ENCODE measurements around the gene IL6ST.
"Not testable (repeated sequence)": the region's sequence is repeated elsewhere in the genome, so short reads cannot be mapped to it uniquely, and the experiment has no call there.

IL6ST gene

DNA sequence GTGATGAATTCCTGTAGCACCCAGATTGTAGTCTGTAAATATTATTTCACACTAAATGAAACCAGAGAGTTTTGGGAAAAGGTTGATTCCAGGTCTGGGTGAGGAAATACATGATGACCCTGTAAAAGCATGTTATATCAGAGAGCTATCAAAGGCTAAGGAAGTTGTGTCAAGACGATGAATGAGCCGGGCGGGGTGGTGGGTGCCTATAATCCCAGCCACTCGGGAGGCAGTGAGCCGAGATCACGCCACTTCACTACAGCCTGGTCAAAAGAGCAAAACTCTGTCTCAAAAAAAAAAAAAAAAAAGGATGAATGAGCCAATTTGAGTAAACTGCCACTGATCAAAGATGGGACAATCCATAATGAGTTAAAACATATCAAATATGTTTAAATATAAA is 29.2 kb downstream of the IL6ST start:
- no peak for DNase-seq

DNA sequence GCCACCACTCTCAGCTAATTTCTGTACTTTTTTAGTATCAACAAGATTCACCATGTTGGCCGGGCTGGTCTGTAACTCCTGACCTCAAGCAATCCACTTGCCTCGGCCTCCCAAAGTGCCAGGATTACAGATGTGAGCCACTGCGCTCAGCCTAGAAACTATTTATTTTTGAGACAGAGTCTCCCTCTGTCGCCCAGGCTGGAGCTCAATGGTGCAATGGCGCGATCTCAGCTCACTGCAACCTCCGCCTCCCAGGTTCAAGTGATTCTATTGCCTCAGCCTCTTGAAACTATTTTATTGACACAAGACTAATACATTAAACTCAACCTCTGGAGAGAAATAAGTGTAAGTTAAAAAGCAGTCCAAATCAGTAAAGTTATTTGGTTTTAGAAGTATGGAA is 34.0 kb downstream of the IL6ST start:
- no peak for DNase-seq

DNA sequence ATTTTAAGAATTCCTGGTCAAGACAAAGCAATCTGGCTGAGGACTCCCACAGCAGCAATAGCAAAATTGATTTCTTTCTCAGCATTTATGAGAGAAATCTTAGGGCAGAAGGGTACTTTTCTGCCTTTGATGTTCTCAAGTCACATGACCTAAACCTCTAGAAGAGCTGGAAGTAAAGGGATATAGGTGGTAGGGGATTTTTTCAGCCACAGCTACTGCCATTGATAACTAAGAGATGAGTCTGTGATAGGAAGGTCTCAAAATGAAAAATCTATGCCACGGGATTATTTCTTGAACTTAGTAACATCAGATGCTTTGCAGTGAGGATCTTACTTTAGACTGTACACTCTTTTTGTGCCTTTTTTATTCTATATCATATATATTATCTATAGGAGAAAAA is 35.6 kb downstream of the IL6ST start:
- no peak for DNase-seq

DNA sequence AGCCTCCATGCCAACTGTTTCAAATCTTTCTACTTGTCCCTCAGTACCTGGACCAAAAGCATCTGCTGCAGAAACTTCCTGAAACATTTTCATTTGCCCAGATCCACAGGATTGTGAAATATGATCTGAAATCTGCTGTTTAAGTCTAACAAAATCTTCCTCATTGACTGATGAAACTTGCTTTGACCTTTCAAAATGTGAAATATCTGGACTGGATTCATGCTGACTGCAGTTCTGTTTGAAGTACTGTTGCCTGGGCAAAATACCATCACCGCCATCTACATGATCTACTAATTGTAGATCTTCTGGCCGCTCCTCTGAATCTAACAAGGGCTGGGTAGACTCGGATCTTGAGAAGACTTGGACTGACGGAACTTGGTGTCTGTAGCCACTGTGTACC is 53.6 kb downstream of the IL6ST start:
- DNase-seq, result not testable (repeated sequence)

DNA sequence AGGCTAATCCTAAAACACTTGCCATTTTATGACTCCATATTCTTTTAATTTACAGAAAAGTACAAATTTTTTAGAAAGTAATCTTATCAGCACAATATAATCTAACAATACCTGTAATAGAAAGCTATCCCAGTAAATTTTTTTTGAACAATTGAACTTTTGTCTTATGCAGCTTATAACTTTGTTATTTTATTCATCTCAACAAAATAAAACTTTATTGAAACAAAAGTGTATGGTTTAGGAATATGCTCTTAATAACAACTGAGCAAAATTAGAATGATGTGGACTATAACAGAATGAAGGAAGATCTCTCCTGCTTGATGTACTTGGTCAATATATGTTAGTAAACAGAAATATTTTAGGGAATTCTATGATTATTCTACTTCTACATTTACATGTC is 57.2 kb downstream of the IL6ST start:
- DNase-seq, result not testable (repeated sequence)

DNA sequence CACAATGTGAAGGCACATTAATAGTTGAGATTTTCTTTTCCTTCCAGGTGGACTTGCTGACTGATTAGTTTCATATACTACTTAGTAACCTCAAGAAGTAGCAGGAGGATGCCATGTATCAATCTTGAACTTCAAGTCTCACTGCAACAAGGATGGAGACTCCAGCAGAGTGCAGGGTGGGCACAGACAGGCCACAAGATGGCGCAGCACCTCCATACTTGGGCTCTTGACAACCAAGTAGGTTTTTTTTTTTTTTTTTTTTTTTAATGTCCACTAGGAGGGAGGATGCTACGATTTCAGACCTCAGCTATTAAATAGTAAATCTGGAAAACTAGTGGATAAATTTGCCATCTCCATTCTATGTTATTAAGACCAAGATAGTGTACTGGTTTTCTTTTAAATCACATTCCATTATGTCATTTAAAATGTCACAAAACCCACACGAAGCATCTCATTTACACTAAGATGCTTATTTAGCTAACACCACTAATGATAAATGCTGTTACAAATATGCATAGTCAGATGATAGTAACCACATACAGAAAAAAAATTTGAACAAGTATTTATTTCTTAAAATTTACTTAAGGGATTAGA is 58.6 kb downstream of the IL6ST start:
- DNase-seq, result peak; percentile 86 to 90 (median 88)

DNA sequence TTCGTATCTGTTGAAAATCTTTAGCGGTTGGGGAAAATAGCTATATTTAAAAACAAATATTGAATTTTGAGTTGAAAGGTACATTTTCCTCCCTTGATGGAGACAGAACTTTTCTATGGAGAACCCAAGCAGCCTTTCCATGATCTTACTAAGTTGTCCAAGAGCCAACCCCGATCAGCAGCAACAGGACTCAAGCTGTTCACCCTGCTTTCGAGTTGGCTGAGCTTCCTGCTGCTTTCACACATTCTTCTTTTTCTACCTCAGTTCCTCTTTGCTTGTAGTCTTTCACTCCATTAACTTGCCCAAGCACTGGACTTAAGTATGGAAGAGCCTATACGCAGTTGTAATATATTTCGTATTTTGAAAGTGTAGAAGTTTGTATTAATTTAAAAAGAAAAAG is 59.4 kb downstream of the IL6ST start:
- DNase-seq, result no peak

DNA sequence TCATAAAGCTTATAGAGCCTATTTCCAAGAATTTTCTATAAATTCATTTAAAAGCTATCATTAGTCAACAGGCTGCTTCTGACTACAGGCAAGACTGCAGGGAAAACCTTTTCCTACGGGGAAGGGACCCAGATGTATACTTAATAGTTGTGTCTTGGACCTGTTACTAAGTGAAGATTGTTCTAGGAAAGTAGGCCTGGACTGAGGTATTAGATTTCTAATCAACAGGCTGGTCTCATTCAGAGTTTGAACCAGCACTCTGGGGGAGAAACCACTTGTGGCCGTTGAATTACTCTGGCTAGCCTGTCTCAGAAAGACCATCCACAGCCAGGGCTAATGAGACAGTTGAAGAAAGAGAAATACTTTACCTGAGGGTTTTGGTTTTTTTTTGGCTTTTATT is 60.0 kb downstream of the IL6ST start:
- no peak for DNase-seq

DNA sequence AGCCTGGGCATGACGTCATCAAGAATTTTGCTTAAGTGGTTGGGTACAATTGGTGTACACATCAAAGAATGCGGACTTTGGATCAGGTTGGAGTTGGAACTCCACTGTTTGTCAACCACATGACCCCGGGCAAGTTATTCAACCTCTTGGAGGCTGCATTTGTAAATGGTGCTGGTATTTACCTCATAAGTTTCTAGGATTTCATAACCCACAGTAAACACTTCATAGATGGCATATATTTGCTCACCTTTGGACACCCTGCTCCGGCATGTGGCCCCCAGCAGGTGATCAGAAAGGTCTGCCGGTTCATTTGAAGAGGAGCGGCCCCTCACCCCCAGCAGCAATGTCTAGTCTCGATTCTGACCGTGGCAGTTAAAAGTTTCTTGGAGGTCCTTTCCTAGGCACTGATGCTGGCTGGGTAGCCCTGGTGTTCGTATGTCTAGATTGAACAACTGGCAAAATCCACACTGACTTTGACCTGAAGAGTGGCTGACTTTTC is 60.6 kb downstream of the IL6ST start:
- DNase-seq, result no peak

DNA sequence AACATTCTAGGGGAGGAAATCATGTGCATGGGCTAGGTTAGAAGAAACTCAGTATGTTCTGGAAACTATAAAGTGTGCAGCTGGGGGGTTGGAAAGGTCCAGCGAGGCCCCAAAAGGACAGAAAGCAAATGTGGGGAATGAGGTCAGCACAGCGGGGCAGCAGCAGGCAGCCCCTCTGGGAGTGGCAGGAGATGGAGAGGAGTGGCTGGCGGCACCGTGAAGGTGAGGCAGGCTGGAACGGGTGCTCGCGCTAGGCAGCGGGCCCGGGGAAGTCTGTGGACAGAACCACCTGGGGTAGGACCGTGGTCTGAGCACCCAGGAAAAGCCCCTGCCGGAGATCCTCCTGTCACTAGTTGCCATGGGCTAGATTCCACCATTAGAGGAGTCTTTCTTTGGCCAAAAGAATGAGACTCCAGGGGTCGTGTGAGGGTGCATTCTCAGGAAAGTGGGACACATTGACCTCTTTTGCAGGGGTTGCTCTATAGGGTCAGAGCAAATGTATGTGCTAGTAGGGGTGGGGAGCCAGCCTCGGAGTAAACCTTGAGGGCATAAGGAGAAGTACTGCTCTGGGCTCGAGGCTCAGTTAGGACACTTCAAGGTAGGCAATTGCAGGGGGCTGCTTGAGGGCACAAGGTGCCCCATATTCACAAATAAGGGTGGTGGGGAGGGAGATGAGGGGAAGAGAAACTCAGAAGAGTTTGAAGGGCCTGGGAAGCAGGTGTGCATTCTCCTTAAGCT is 61.2 kb downstream of the IL6ST start:
- no peak for DNase-seq

DNA sequence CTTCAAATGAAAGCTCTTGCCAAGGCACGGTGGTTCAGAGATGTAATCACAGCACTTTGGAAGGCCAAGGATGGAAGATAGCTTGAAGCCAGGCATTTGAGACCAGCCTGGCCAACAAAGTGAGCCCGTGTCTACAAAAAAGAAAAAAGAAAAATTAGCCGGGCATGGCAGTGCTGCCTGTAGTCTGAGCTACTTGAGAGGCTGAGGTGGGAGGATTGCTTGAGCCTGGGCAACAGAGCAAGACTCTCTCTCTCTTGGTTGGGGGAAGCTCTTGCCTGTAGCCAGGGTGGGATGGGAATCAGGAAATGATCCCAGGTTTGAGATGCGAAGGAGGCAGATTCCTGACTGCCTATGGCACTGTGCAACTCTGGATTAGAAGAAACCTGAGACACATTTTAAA is 62.1 kb downstream of the IL6ST start:
- no peak for DNase-seq

DNA sequence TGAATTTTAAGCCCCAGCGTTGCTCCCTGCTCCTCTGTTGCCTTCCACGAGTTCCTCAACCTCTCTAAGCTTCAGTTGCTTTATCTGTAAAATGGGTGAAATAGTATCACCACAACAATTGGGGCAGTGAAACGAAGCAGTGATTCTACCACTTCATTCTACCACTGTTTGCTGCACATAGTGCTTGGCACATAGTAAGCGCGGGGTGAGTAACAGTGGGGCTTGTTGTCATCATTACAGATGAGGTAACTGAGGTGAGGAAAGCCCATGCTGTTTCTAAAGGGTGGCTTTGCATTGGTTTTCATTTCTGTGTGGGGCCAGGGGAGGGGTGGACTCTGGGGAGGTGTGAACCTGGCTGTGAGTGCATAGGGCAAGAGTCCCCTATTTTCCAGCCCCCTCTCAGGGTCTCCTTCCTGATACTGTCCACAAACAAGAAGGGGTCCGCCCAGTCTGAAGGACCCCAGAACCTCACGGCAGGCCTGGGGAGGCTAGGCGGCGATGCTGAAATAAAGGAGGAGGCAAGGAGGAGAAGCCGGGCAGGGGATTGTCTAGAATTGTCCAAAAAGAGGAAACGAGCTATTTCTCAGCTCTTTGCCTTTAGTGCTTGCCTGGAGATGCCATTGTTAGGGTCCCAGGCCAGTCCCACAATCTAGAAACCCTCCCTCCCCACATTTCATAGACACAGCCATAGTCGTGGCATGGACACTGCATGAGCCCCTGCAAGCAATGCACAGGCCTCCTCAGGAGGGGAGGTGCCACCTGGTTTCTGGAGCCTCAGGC is 65.6 kb downstream of the IL6ST start:
- peak in 1 of 4 experiments; percentile 12 for DNase-seq

DNA sequence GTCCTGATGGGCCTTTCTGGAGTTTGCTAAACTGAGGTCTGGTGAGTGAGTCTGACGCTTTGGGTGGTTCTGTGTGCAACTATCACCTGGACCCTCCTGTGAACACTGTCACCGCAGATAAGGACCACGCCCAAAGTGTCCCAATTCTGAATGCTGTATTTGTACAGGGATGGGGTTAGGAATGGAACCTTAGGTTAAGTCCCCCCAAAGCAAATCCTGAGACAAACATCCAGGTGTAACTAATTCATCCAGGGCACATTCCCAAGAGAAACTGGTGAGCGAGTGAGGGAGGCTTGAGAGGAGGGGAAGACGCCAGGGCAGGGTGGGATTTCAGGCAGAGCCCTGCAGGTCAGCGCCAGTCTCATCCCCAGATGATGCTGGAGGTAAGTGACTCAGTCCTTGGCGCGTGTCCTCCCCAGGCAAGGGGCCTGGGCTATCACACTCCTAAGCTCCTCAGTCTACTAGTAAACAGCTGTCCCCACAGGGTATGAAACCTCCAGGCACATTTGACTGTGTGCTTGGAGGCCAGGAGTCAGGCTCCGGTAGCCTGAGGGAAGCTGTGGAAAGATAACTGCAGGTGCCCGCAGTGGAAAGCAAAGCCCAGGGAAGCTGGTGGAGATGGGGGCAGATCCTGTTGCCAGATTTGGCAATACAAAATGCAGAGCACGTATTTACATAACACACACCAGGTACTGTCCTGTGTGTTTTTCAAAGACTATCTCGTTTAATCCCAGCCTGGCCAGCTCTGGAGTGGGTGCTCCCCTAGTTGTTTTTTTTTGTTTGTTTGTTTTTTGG is 66.7 kb downstream of the IL6ST start:
- DNase-seq, result no peak

DNA sequence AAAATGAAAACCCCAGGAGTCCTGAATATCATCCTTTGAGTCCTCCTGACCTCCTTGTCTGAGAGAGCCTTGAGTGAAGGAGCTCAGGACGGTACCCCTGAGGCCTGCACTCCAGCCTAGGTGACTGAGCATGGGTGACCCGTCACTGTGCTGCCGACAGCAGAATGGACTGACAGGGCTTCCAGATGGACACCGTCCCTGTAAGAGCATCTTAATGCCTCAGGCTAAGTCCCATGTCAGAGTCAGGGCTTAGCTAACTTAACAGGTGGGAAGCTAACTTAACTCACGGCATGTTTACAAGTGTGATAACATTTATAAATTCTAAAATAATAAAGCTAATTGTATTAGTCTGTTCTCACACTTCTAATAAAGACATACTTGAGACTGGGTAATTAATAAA is 68.3 kb downstream of the IL6ST start:
- no peak for DNase-seq

DNA sequence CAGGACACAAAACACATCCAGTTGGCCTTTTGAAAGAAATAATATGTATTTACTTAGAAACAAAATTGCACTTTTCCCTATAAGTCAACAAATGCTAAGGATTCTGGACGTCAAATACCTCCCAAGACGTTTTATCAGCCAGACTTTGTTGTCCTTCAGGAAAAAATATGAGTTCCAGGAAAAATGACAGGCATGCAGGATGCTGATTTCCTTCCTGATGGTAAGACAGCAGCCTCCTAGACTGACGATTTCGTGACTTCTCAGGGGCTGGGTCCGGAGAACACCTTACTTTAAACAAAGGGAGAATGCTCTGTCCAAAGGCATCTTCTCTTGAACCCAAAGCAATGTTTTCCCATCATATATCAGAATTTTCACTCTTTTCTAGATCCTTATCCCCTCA is 69.1 kb downstream of the IL6ST start:
- no peak for DNase-seq

DNA sequence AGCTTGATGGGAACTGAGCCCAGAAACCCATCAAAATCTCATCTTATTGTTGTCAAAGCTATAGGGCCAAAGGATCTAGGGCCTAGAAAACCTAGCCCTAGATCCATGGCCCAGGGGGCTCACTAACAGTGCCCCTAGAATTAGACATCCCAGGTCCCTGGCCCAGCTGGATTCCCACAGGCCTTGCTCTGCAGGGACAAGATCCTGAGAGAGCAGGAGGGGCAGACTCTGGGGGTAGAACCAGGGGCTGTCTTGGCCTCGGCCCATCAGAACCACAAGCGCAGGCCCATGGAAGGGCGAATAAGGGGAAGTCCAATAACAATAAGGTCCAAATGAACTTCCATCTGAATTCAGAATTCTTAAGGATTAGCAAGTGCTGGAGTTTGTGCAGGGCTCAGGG is 69.6 kb downstream of the IL6ST start:
- no peak for DNase-seq

DNA sequence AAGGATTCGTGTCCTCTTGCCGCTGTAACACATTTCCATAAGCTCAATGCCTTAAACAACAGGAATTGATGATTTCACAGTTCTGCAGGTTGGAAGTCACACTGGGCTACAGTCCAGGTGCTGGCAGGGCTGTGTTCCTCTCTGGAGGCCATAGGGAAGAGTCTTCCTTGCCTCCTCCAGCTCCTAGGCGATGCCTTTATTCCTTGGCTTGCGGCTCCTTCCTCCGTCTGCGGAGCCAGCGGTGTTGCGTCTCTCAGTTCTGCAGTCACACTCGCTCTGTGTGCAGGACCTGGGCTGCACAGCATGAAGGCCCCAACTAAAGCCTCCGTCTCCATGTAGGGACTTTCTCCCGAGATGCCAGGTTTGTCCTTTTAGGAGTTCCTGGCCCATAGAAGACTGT is 70.0 kb downstream of the IL6ST start:
- no peak for DNase-seq

DNA sequence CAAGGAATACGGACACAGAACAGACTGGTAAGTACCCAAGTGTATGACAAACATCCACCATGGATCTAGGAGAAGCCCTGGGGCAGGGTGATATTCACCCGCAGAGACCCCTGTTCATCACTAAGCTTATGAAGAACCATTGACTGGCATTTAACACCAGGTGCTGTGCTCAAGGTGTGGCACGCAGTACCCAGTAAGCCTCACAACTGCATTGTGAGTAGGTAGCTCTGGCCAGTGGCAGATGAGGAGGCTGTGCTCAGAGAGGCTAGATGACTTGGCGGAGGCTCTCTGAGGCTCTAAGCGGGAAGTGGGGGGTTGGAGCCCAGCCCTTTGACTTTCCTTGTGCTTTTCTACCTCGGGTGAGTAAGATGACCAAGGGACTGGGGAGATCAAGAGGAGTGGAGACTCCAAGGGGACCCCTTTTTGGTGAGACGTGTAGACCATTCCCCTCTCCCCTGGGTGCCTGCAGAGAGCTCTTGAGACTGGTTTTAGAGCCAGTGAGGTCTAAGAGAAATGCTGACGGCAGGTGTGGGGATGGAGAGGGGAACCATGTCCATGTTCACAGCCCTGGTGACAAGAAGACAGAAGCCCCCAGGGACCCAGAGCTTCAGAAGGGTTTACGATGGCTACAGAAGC is 70.8 kb downstream of the IL6ST start:
- DNase-seq, result no peak

DNA sequence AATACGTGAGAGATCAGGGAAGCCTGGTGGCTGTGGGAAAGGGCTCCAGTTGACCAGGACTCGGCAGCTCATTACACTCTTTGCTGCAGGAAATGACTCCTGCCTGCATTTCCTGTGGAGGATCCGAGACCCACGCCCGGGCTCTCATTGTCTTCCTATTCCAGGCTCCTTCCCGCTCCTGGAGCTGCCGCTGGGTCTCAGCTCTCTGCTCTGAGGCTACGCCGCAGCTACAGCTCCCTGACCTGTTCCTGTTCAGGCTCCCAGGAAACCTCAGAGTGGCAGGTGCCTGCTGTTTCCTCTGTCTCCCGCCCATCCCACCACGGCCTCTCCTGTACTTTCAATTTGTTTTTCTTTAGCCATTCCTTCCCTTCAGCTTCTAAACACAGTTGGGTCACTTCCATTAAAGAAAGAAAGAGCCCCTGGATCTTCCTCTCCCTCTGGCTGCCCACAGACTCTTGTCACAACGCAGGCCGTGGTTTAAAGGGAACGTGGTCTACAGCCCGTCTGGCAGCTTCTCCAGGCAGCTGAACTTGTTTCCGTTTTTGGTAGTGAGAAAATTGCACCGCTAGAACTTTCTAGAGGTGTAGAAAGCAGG is 71.5 kb downstream of the IL6ST start:
- peak; percentile 54 to 75 (median 66) for DNase-seq

DNA sequence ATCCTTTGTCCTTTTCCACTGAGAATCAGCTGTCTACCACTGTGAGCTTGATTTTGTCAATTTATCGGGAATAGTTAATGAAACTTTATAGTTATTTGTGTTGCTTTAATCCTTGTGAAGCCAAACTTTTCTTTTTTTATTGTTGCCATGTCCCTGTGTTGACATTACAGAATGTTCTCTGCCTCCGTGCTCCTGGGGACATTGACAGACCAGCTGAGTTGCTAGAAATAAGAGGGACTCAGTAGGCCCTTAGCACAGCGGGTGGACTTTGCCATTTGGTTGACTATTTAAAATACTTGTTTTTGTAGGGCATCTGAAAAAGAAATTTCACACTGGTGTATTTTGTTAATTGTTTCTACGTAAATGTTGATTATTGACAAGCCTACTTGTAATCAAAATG is 73.1 kb downstream of the IL6ST start:
- DNase-seq, result no peak

DNA sequence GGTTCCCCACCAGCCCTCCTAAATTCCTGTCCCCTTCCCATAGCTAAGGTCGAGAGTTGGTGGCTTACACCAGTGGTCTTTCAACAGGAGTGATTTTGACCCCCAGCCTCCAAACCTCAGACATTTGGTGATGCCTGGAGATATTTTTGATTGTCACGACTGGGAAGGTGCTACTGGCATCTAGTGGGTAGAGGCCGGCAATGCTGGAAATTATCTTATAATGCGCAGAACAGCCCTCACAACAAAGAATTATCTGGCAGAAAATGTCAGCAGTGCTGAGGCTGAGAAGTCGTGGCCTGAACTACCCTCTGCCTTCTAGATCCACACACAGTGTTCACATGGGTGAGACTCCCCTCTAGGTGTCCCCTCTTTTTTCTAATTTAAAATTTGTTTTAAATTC is 74.0 kb downstream of the IL6ST start:
- DNase-seq, result peak in 1 of 4 experiments; percentile 12

DNA sequence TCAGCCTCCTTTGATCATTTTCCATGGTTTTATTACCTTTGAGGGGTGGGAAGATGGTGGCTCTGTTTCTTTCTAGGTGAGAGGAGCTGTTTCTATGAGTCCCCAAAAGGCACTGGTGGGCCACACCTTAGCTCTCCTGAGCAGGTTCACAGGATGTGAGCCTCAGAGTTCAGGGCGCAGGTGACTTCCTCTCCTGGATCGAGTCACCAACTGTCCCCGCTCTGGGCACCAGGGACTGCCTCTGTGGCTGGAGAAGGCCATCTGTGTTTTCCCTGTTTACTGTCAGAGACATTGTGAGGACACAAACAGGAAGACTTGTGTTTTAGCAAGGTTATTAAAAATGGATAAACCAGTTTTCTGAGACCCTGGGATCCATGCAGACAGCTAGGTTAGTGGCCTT is 75.1 kb downstream of the IL6ST start:
- no peak for DNase-seq
